ENCODE measurements around the gene HTATIP2.
"Not testable (repeated sequence)": the region's sequence is repeated elsewhere in the genome, so short reads cannot be mapped to it uniquely, and the experiment has no call there.

The HTATIP2 gene

DNA sequence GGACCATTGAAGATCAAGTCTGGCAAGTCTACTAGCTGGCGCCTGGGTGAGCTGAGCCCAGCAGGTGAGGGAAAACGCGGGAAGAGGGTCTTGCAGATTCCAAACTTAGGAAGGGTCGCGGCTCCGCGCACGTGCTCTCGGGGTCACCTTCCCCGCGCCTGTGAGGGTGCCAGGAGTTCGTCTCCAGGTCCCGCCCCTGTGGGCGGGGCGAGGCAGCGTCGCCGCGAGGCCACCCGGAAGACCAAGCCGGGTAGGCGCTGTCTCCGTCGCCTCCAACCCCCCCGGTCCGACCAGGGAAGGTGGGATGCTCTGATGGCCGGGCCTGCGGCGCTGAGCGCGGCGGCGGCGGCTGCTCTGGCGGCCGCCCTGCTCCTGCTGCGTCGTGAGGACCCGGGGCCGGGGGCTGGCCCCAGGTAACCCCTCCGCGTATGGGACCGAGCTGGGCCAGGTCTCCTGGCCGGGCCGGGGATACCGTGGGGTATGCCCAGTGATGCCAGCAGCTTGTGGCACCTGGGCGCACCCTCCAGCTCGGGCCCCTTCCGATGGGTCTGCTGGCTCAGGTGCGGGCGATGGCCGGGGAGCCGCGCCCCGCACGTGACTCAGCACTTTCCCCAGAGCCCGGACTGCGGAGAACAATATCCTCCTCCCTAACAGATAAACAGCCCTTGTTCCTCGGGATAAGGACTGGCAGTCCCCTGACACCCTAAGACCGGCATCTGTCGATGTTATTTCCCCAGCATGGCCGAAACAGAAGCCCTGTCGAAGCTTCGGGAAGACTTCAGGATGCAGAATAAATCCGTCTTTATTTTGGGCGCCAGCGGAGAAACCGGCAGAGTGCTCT is at the start of gene HTATIP2:
HTATIP2 (plus strand) TSS at position 215 of the 841 bp plus-strand sequence; CDS start at position 739, 524 bp downstream.
- DNase-seq = peak in 52 of 56 donors; percentile 15 to 84 (median 63)

DNA sequence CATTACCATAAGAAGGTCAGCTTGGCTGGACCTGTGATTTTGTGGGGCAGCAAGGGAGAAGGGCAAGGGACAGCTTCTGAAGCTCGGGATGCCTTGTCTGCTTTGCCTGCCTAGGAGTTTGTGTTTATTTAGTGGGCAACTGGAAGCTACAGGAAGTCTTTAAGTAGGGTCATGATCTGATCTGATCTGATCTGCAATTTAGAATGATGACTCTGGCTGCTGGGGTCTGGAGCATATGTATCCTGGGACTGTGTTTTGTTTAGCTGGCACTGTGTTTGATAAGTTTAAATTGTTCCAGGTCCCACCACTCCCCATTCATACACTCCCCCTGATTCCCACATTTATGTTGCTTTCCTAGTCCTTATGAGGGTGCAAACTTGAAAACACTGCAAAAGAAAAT is 47.7 kb upstream of the HTATIP2 start:
- no peak for DNase-seq

DNA sequence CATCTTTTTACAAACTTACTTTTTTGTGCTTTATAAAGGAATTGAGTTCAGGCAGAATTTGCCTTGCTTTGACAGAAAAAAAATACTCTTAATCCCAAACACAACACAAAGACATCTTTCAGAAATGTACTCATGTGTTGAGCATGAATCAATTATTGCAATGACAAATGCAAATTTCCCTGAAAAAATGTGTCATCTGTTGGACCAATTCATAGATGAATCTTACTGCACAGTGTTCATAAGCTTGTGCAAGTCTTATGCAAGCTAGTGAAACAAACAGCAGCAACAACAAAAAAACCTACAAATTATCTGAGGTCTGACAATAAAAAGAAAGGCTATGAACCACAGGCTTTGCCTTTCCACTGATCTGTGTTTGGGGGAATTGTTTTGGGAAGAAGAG is 42.3 kb upstream of the HTATIP2 start:
- DNase-seq = no peak

DNA sequence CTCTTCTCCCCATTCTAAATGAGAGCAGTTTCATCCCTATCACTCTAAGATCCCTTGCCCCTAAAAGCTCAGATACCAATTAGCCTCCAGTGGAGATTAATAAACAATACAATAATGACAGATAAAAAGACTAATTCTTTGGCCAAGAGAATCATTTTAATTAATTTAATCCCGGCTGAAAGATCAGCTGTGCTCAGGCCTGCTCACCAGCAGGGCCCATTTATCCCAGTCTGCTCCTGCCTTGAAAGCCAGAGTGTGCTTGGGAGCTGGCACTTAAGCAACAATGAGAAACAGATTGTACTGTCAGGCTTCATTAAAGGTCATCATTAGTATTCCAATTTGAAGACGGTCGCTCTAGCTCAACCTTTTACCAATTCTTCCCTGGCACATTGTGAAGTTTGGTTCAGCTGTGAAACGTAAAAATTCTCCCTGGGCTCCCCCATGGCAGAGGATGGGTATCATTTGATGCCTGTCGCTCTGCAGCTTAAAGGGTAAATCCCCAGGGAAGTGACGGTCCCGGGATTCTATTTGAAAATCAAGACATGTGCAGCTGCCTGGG is 36.1 kb upstream of the HTATIP2 start:
- DNase-seq = no peak

DNA sequence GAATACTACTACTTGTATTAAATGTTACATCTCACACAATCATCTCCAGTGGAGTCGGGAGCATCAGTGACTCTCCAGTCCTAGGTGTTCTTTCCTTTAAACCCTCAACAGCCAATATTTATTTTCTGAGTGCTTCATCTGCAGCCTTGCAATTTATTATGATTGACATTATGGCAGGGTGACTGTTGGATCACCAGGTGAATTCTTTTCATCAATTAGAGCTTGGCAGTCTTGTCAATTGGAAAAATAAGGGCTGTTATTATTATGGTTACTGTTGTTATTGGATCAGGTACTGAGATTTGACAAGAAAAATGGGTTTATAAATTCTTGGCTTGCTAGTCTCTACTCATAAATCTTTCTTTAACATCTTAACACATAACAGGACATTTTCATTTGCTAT is 27.5 kb upstream of the HTATIP2 start:
- no peak for DNase-seq

DNA sequence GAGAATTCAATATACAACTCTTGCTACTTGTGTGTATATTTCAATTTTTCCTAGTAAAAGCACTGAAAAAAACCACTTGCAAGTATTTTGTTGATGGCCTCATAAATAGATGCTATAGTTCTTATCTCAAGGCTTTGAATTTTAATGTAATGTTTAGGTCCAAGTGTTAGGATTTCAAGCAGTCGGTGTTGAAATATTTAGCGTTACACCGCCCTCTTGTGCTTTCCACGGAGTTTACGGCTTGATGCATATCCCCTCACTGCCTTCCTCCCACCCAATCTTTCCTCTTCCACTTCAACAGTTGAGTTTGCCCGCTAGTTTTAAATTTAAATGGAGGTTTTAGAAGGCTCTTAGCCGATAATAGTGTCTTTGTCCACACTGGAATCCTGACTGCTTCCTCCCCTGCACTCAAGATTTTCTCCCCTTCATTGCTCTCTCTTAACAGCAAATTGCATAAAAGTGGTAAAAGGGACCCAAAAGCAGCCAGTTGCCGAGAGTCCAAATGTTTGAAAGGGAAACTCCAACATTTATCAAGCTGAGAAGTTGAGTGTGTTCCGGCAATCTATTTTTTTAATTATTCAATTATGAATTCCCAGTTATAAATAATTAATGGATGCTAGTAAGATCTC is 25.9 kb upstream of the HTATIP2 start:
- peak in 15 of 56 donors; percentile 1 to 36 (median 19) for DNase-seq

DNA sequence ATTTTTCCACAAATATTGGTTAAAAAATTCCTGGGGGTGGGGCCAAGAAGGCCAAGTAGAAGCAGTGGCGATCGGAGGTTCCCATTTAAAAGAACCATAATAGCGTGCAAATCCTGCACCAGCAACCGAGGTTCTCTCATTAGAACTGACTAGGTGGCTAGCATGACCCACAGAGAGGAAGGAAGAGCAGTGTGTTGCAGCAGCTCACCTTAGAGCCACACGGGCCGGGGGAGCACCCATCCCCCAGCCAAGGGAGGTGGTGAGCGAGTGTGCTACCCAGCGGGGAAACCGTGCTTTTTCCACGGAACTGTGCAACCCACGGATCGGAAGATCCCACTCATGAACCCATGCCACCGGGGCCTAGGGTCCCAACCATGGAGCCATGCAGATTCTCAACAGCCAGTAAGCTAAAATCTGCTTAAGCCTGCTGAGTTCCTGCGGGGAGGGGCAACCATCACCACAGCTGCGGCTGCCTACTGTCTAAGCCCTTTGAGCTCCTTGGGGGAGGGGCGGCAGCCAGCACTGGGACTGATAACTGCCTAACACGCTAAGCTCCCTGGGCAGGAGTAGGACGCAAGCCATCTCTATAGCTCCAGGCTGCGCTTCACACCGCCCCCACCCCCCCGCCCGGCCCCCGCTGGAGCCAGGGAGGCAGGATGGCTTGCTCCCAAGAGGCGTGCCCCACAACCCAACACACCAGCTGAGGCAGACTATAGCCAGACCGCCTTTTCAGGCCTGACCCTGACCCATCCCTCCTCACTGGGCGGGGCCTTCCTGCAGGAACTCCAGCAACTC is 21.0 kb upstream of the HTATIP2 start:
- DNase-seq = peak in 13 of 56 donors; percentile 4 to 39 (median 12)

DNA sequence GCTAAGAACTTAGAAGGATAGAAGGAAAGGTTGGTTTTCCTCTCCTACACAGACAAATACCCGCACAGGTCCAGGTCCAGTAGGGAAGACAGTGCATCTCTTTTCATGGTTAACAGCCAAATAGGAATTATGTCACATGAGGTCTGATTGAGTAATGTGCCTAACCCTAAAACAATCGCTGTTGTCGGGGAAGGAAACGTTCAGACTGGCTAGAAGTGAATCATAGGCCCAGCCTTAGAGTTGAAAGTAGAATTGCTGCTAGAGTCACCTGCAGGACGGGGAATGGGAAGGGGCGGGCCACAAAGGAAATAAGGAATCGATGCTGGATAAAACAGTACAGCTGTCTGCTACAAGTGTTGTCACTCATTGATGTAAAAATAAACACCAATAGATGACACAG is 12.4 kb upstream of the HTATIP2 start:
- DNase-seq = no peak

DNA sequence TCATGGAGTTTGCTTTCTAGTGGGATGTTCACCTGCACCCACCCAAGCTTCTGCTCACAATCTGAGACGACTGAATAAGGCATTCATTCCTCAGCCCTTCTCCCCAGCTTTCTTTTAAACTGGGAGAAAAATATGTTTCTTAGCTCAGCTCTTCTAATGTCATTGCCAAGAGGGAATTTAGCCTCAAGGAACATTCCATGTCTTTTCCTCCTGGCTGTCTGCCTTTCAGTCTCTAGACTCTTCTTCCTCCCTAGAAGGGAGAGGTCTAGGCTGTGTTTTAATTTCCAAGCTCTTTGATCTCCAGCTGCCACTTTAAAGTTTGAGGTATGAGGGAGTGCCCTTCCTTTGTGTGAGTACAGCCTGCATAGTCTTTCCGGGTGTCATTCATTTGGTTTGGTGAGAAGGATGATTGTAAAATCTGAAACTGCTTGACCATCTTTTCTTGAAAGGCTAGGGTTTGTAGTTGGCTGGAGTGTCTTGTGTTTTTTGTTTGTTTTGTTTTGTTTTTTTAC is 11.7 kb upstream of the HTATIP2 start:
- DNase-seq = no peak

DNA sequence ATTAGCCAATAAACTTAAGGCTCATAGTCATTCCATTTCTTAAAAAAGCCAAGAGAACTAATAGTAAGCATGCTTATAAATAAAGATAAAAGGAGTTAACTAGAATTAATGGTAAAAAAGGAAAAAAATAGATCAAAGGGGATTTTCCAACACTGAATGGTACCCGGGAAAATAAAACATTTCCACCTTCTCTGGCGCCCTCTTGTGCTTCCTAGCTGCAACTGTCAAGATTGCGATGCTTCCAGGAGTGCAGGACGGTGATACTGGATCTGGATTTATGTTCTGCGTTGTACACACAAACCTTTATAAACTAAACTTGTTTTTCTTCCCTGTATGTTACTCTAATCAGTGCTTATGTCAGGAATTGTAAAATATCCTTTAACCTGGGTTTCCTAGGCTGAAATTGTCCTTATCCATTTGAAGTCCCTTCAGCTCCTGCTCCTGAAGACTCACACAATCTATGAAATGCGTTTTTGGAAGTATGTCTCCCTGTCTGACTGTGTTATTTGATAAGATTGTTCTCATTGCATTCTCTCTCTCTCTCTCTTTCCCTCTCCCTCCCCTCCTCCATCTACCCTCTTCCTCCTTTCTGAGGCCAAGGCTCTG is 9.6 kb upstream of the HTATIP2 start:
- DNase-seq = peak in 17 of 56 donors; percentile 4 to 64 (median 22)

DNA sequence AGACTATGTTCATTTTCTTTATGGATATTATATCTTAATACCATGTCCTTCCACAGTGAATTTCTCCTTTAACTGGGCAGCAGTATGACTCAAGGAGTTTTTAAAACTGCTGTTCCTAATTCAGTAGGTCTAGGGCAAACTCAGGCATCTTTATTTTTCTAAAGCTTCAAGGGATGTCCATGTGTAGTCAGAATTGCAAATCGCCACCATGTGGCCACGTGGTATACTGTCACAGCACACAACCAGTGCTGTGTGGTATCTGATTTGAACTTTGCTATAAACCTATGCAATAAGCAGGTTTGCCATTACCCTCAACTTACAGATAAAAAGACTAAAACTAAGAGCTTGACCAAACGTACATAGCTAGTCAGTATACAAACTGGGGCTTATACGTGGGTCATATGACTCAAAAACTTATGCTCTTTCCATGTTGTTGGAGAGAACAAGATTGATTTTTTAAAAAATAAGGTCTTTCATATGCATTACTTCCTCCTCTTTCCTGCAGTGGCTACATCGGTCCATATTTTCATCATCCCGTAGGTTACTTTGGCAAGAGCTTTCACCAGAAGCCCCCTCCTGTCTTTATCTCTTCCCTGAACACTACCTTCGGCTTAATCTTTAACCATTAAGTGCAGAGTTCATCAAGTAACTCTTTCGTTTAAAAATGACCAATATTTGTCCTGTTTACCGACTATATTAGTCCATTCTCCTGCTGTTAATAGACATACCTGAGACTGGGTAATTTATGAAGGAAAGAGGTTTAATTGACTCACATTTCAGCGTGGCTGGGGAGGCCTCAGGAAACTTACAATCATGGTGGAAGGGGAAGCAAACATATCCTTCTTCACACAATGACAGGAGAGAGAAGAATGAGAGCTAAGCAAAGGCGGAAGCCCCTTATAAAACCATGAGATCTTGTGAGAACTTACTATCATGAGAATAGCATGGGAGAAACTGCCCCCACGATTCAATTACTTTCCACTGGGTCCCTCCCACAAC is 8.0 kb upstream of the HTATIP2 start:
- peak in 3 of 56 donors; percentile 9 to 36 (median 14) for DNase-seq

DNA sequence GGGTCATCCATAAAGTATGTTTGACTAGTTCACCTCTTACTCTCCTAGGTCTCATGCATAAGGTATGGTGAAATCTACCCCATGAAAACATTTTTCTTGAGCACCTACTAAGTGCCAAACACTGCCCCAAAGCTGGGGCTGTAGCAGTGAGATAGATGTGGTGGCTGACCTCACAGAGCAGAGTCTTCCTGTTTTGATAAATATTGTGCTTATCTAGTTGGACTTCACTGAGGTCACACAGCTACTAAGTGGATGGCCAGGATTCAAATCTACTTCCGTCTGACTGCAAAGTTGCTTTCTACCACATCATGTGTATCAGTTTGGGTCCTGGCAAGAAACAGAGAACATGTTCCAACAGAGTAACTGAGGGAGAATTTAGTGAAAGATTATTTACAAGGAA is 6.4 kb upstream of the HTATIP2 start:
- no peak for DNase-seq

DNA sequence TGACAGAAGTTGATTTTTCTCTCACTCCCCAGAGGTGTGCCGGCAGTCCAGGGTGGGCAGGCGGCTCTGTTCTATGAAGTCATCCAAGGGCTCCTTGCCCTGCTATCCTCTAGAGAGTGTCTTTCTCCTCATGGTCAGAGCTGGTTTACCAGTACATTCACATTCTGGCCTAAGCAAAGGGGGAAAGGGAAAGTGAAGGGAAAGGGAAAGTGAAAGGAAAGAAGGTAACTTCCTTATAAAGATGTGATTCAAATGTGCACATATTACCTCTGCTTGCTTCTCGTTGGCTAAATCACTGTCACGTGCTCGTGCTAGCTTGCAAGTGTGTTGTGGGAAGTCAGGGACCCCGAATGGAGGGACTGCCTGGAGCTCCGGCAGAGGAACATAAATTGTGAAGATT is 2.9 kb upstream of the HTATIP2 start:
- DNase-seq = no peak

DNA sequence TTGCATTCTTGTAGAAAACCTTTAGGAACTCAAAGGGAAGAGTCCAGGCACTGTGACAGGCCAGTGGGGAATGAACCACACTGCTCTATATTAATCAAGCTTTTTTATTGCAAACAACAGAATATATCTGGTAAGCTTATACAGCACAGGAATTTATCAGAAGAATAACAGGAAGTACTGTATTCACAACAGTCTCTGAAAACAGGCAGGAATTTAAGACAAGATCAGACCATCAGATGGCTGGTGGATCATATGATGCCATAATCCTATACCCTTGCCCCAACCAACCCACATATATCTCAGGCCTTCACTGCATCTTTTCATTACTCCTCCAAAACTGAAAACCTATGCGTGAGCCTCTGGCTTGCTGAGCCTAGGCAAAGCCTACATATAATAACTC is 1.0 kb upstream of the HTATIP2 start:
- DNase-seq = no peak

DNA sequence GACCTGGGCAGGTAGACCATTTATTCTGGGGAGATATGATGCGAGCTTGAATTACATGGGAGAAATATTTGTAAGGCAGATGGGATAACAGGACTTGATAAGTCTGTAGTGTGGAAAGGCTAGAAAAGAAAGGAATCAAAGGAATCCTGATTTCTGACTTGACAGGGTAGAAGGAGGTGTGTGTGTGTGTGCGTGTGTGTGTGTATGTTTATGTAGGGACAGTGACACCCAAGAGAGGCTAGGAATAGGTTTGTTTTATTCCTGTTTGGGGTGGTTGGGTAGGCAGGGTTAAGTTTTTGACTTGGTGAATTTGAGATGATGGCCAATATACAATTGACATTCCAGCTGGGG is 390 bp upstream of the HTATIP2 start:
- DNase-seq = no peak

DNA sequence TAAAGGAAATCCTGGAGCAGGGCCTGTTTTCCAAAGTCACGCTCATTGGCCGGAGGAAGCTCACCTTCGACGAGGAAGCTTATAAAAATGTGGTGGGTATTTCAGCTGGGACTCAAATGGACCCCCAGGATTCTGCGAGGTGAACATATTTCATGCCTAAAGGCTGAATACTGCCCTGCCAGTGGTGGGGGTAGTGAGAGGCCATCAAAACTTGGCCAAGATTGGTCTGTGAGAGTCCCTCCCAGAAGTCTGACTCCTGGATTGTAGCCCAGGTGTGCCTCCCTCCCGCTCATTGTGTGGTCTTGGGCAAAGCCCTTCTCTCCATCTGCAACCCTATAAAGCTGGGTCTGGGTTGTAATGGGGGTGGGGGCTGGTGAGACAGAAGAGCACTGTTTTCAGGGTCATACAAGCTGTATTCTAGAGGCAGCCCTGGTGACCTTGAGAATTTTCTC is 853 bp downstream of the HTATIP2 start:
- peak in 5 of 56 donors; percentile 19 to 68 (median 49) for DNase-seq

DNA sequence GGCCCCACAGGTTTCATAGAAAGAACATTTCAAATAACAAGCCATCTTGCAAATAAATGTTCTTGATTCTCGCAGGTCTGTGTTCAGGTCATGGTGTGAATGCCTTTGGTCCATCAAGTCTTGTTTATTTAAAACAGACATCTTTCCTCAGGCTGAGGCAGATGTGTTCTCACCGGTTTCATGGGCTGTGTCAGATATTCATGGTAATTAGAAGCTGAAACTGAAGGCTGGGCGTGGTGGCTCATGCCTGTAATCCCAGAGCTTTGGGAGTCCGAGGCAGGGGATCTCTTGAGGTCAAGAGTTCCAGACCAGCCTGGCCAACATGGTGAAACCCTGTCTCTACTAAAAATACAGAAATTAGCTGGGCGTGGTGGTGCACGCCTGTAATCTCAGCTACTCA is 2.0 kb downstream of the HTATIP2 start:
- not testable (repeated sequence) for DNase-seq

DNA sequence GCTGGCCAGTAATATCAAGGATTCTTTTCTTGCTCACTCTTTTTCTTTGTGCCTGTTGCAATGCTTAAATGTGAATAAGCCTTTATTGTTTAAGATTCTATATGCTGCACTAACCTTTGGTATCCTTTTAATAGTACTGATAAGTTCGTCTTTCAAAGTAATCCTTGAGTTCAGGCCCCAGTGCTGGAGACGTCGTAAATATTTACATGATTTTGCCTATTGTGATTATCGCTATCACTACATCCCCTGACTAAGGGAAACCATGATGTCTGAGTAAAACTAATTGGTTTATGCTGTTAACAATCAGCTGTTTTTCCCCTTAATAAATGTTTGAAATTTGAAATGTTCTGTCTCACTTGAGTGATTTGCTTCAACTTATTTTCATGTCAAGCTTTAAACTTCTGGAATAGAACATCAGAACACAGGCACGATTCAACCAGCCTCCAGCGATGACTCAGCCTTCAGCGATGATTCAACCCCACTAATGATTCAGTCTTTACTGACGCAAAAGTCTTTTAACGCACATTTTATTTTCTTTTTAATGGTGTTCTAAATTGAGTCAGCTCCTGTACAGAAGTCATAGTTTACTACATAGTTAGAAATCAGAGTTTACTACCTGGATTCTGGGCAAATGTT is 3.9 kb downstream of the HTATIP2 start:
- DNase-seq = peak in 42 of 56 donors; percentile 12 to 83 (median 41)

DNA sequence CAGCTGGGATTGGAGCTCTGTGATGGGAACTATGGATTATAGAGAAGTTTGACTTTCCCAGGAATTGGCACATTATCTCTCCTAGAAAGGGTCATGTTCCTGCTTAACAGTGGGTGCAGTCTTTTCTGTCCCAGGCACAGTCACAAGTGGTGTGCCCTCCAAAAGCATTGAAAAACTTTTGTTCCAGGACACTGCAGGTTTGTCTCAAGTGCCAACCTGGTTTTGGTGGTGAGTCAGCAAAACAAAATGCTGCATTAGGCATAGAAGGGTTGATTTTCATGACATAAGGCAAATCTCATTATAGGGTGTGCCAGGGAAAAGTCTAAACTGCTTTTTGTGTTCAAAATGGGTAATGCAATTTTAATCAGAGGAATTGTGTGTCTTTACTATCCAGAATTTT is 4.9 kb downstream of the HTATIP2 start:
- peak in 2 of 56 donors; percentile 10 to 15 for DNase-seq

All from nucleus accumbens (tissue), 56 donors.